Stimulated activated naive CD8-positive, alpha-beta T cell treated with anti-CD3 and anti-CD28 coated beads, Interleukin-15, Interleukin-2, amounts not matched to agents 100 U/mL and 50 U/mL, for 24 hours (primary cell): ENCODE measurements around the gene HS3ST2.
"Not testable (repeated sequence)": the region's sequence is repeated elsewhere in the genome, so short reads cannot be mapped to it uniquely, and the experiment has no call there.

ENCODE experiments used
- ATAC-seq: fragments of 150-1000 bp; cut with Tn5 transposase; one replicate; pipeline ENCODE4 v1.10.0; 2021
- DNase-seq: peaks from one replicate; pipeline ENCODE4 v3.0.0; 2021

Gene HS3ST2

GRCh38 chr16:22813223-22813947 lies 577 bp upstream of the HS3ST2 start:
- peak; percentile 62 for DNase-seq
- ATAC-seq, result peak; percentile 52

- no peak for ATAC-seq
- DNase-seq, result no peak
Measured at GRCh38 chr16:22814711-22815105, 746 bp downstream of the HS3ST2 start.

- no peak for DNase-seq
- no peak for ATAC-seq
Measured at GRCh38 chr16:22815863-22816262, 1.9 kb downstream of the HS3ST2 start.

GRCh38 chr16:22816475-22816874 lies 2.5 kb downstream of the HS3ST2 start:
- no peak for ATAC-seq
- DNase-seq, result no peak

- ATAC-seq, DNase-seq: not testable (repeated sequence)
Measured at GRCh38 chr16:22818736-22819135, 4.8 kb downstream of the HS3ST2 start.

- ATAC-seq, result no peak
- DNase-seq, result no peak
Measured at GRCh38 chr16:22838681-22839080, 24.7 kb downstream of the HS3ST2 start.

- not testable (repeated sequence) for ATAC-seq, DNase-seq
Measured at GRCh38 chr16:22842031-22842430, 28.1 kb downstream of the HS3ST2 start.

GRCh38 chr16:22843122-22843521 lies 29.2 kb downstream of the HS3ST2 start:
- DNase-seq (no peak), ATAC-seq (no peak)

GRCh38 chr16:22843856-22844255 lies 29.9 kb downstream of the HS3ST2 start:
- DNase-seq (no peak), ATAC-seq (no peak)

GRCh38 chr16:22844416-22844815 lies 30.5 kb downstream of the HS3ST2 start:
- no peak for DNase-seq
- no peak for ATAC-seq

GRCh38 chr16:22847100-22847499 lies 33.1 kb downstream of the HS3ST2 start:
- ATAC-seq, result no peak
- DNase-seq, result no peak

GRCh38 chr16:22847690-22848089 lies 33.7 kb downstream of the HS3ST2 start:
- DNase-seq (no peak), ATAC-seq (no peak)

GRCh38 chr16:22848451-22848850 lies 34.5 kb downstream of the HS3ST2 start:
- ATAC-seq (no peak), DNase-seq (no peak)

- DNase-seq, result no peak
- ATAC-seq, result no peak
Measured at GRCh38 chr16:22849517-22849916, 35.6 kb downstream of the HS3ST2 start.

GRCh38 chr16:22855231-22855630 lies 41.3 kb downstream of the HS3ST2 start:
- DNase-seq (no peak), ATAC-seq (no peak)

- ATAC-seq (no peak), DNase-seq (no peak)
Measured at GRCh38 chr16:22857296-22858025, 43.5 kb downstream of the HS3ST2 start.

- ATAC-seq (no peak), DNase-seq (no peak)
Measured at GRCh38 chr16:22859925-22860324, 46.0 kb downstream of the HS3ST2 start.

- ATAC-seq, result no peak
Measured at GRCh38 chr16:22861580-22861979, 47.6 kb downstream of the HS3ST2 start.

GRCh38 chr16:22862046-22862445 lies 48.1 kb downstream of the HS3ST2 start:
- no peak for DNase-seq
- no peak for ATAC-seq

More at GRCh38 chr16:22861580-22861979, 47.6 kb downstream of the HS3ST2 start:
- no peak for DNase-seq

- ATAC-seq, result no peak
- DNase-seq, result no peak
Measured at GRCh38 chr16:22864375-22864774, 50.4 kb downstream of the HS3ST2 start.

GRCh38 chr16:22868593-22869224 lies 54.7 kb downstream of the HS3ST2 start:
- ATAC-seq (no peak), DNase-seq (no peak)

- ATAC-seq (no peak), DNase-seq (no peak)
Measured at GRCh38 chr16:22871861-22872260, 57.9 kb downstream of the HS3ST2 start.

GRCh38 chr16:22874394-22874793 lies 60.4 kb downstream of the HS3ST2 start:
- no peak for ATAC-seq

More at GRCh38 chr16:22874394-22874793, 60.4 kb downstream of the HS3ST2 start:
- DNase-seq, result no peak
